ENCODE results near the gene ORC3.

DNA sequence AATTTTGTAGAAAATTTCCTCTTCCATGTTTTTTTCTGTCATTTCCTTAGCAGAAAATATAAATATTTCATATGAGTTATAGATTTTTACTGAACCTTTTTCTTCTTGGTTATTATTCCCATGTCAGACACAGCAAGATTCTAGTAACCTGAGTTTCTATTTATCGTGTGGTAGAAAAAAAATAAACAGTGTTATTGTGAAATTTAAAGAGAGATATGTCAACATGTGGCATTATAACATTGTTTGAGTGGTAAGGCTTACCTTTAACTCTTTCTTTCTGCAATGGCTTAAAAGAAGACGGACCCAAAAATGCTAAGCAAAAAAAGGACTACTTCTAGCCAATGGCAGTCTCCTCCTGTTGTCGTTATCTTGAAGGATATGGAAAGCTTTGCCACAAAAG, 18.9 kb downstream of the ORC3 start:
- no peak for TF ChIP-seq REST (IDR thresholded peaks at IDR 0.05; ENCODE audit: low read depth)
- no peak for TF ChIP-seq EP300 (IDR thresholded peaks at IDR 0.05; ENCODE audit: borderline replicate concordance)
- TF ChIP-seq TAF1 (IDR thresholded peaks at IDR 0.05; ENCODE audit: low read depth), result no peak
